ENCODE measurements around the gene DNMT1. TPM values are rescaled to one million over a fixed set of nuclear protein-coding genes. Genes with fewer than 3 reads are reported as not detected.

DNMT1 gene
- total and polyA plus RNA-seq, 2 donors (not counting 1 experiment from before 2014, with no cell fraction given): 53.0 to 119 TPM

- intact Hi-C loops (cut with micrococcal nuclease): no loop called here
- ATAC-seq (ENCODE audit: low read depth) (no peak), DNase-seq (no peak)
- ChIA-PET CTCF (interaction anchor here (0.7 to 13.7 kb wide), 2 partner anchors 25 to 29 kb away, joined by 3 to 236 read pairs; partner anchors contain the start of genes DNMT1 and MRPL4), POLR2A (interaction anchor here (0.6 kb wide), 1 partner anchor 9 kb away, joined by 3 read pairs; no protein-coding TSS in a partner anchor)
- Histone ChIP-seq H3K36me3 (replicated peaks in 1 of 2; ENCODE audit: control extremely low read depth in 1 of 2, control insufficient read depth in 1 of 2, extremely low read depth in 1 of 2, insufficient read depth in 2 of 2, low read length in 1 of 2) (no peaks in the 10 kb centered on the region), H3K27me3 (replicated peaks in 1 of 4; ENCODE audit: control extremely low read depth in 1 of 4, control insufficient read depth in 3 of 4, insufficient read depth in 4 of 4, low read length in 3 of 4) (no peaks in the 10 kb centered on the region), H3K27ac (ENCODE audit: low read length in 2 of 2) (no peak overlapping the region), H2AFZ (ENCODE audit: insufficient read depth, low read depth, low read length, poor library complexity, severe bottlenecking) (no peak overlapping the region), H3K4me3 (ENCODE audit: control extremely low read depth in 1 of 5, extremely low read depth in 1 of 5, insufficient read depth in 1 of 5, low read depth in 2 of 5, low read length in 4 of 5) (no peak overlapping the region), H3K4me1 (ENCODE audit: control insufficient read depth in 2 of 2, insufficient read depth in 2 of 2, low read length in 2 of 2) (peaks cover 7 to 11% of the 10 kb centered on the region in 2 donors), H3K79me2 (ENCODE audit: control insufficient read depth, insufficient read depth, low read length) (peaks cover 3% of the 10 kb centered on the region), H3K4me2 (replicated peaks; ENCODE audit: low read depth, low read length, poor library complexity, severe bottlenecking) (no peak overlapping the region), H3K9ac (ENCODE audit: low read length) (no peak overlapping the region), H4K20me1 (ENCODE audit: control insufficient read depth, insufficient read depth, low read length, poor library complexity, severe bottlenecking) (no peaks in the 10 kb centered on the region), H3K9me3 (ENCODE audit: control extremely low read depth in 1 of 3, control insufficient read depth in 2 of 3, insufficient read depth in 1 of 3, low read length in 2 of 3) (no peaks in the 10 kb centered on the region)
- H3K4me1 Mint-ChIP-seq: peaks cover 16% of the 10 kb centered on the region
- H3K27me3 Mint-ChIP-seq: no peaks in the 10 kb centered on the region
- H3K9me3 Mint-ChIP-seq (ENCODE audit: insufficient read depth): no peaks in the 10 kb centered on the region
- no peak overlapping the region for H3K27ac Mint-ChIP-seq
- no peak for TF ChIP-seq CTCF (IDR thresholded peaks at IDR 0.05)
- TF ChIP-seq EZH2 (IDR thresholded peaks at IDR 0.05; ENCODE audit: borderline replicate concordance, insufficient read depth, low read depth, low read length, poor library complexity, severe bottlenecking): no peak
- 96% methylated on average over 25 of the region's 28 CpGs for WGBS (ENCODE audit: insufficient coverage)
- no peak overlapping the region for H3K4me3 Mint-ChIP-seq
Observed at GRCh38 chr19:10223488-10224213, 28.9 kb upstream of the DNMT1 start.

GRCh38 chr19:10222201-10222890, 27.6 kb upstream of the DNMT1 start:
- peaks cover 3% of the 10 kb centered on the region for H3K79me2 ChIP-seq (ENCODE audit: control insufficient read depth, insufficient read depth, low read length)
- Mint-ChIP-seq H3K9me3 (ENCODE audit: insufficient read depth) (no peaks in the 10 kb centered on the region), H3K4me3 (no peak overlapping the region), H3K27ac (no peak overlapping the region), H3K4me1 (peaks cover 10% of the 10 kb centered on the region), H3K27me3 (no peaks in the 10 kb centered on the region)
- DNase-seq: no peak
- no peak overlapping the region for H3K9ac ChIP-seq (ENCODE audit: low read length)
- no peaks in the 10 kb centered on the region for H4K20me1 ChIP-seq (ENCODE audit: control insufficient read depth, insufficient read depth, low read length, poor library complexity, severe bottlenecking)
- H3K4me2 ChIP-seq (replicated peaks; ENCODE audit: low read depth, low read length, poor library complexity, severe bottlenecking): no peak overlapping the region
- CTCF ChIA-PET: interaction anchor here (1.1 to 3.6 kb wide), 2 partner anchors 14 to 28 kb away, joined by 3 to 30 read pairs; no protein-coding TSS in a partner anchor
- H3K4me3 ChIP-seq (ENCODE audit: control extremely low read depth in 1 of 5, extremely low read depth in 1 of 5, insufficient read depth in 1 of 5, low read depth in 2 of 5, low read length in 4 of 5): no peak overlapping the region
- 51% methylated on average over 9 of the region's 14 CpGs for WGBS (ENCODE audit: insufficient coverage)
- intact Hi-C loops (cut with micrococcal nuclease): no loop called here
- no peak for ATAC-seq (ENCODE audit: low read depth)
- no peaks in the 10 kb centered on the region for H3K27me3 ChIP-seq (replicated peaks in 1 of 4; ENCODE audit: control extremely low read depth in 1 of 4, control insufficient read depth in 3 of 4, insufficient read depth in 4 of 4, low read length in 3 of 4)
- no peaks in the 10 kb centered on the region for H3K36me3 ChIP-seq (replicated peaks in 1 of 2; ENCODE audit: control extremely low read depth in 1 of 2, control insufficient read depth in 1 of 2, extremely low read depth in 1 of 2, insufficient read depth in 2 of 2, low read length in 1 of 2)
- H3K9me3 ChIP-seq (ENCODE audit: control extremely low read depth in 1 of 3, control insufficient read depth in 2 of 3, insufficient read depth in 1 of 3, low read length in 2 of 3): no peaks in the 10 kb centered on the region
- no peak for TF ChIP-seq CTCF (IDR thresholded peaks at IDR 0.05)
- TF ChIP-seq EZH2 (IDR thresholded peaks at IDR 0.05; ENCODE audit: borderline replicate concordance, insufficient read depth, low read depth, low read length, poor library complexity, severe bottlenecking): no peak
- no peak overlapping the region for H3K27ac ChIP-seq (ENCODE audit: low read length in 2 of 2)
- no peak overlapping the region for H2AFZ ChIP-seq (ENCODE audit: insufficient read depth, low read depth, low read length, poor library complexity, severe bottlenecking)
- POLR2A ChIA-PET: no interaction called here
- peaks cover 5 to 6% of the 10 kb centered on the region in 2 donors for H3K4me1 ChIP-seq (ENCODE audit: control insufficient read depth in 2 of 2, insufficient read depth in 2 of 2, low read length in 2 of 2)
